ENCODE data around the gene PRUNE1. TPM values are rescaled to one million over a fixed set of nuclear protein-coding genes. Genes with fewer than 3 reads are reported as not detected.

Gene PRUNE1
- total and polyA plus RNA-seq, 2 experiments from 2014 or later = 21.6 to 26.5 TPM

DNA sequence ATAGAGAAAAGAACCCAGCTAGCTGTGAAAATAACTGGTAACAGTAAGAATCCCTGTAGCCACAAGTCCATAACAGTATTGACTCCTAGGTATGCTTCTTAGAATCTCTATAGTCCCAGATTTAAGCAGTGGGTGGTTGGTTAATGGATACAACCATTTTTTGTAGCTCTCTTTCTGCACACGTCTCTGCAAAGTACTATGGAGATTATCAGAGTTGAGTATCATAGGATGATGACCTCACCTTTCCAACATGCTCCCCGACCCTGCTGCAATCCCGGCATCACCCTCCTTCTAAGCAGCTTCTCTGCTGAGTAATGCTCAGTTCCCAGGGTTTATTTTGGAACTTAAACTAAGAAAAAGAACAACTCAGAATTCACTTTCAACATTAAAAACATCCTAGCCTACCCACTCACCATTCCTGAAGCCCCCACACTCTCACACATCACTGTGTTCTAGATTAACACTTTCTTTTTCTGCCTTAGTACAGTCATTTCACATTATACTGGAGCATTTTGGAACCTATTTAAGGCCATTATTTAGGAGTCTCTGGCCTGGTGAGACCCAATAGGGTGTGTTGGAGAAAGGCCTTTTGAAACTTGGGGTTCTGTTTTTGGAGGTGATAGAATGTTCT is 54.6 kb downstream of the PRUNE1 start:
- Histone ChIP-seq H4K20me1 (ENCODE audit: insufficient read depth, poor library complexity, severe bottlenecking) (no peaks in the 10 kb centered on the region), H3K27me3 (no peaks in the 10 kb centered on the region), H3K9me2 (replicated peaks; ENCODE audit: insufficient read depth) (no peaks in the 10 kb centered on the region), H3K36me3 (replicated peaks; ENCODE audit: insufficient read depth, low read depth) (no peaks in the 10 kb centered on the region), H2AFZ (no peak overlapping the region), H3K4me2 (peak overlapping the region; percentile 96), H3K27ac (peak overlapping the region; percentile 100), H3K4me3 (no peak overlapping the region), H3K79me2 (peaks cover 93% of the 10 kb centered on the region), H3K9me3 (ENCODE audit: low read depth) (no peaks in the 10 kb centered on the region), H3K4me1 (ENCODE audit: insufficient read depth) (peaks cover 16% of the 10 kb centered on the region)
- TF ChIP-seq, protein P1, sequence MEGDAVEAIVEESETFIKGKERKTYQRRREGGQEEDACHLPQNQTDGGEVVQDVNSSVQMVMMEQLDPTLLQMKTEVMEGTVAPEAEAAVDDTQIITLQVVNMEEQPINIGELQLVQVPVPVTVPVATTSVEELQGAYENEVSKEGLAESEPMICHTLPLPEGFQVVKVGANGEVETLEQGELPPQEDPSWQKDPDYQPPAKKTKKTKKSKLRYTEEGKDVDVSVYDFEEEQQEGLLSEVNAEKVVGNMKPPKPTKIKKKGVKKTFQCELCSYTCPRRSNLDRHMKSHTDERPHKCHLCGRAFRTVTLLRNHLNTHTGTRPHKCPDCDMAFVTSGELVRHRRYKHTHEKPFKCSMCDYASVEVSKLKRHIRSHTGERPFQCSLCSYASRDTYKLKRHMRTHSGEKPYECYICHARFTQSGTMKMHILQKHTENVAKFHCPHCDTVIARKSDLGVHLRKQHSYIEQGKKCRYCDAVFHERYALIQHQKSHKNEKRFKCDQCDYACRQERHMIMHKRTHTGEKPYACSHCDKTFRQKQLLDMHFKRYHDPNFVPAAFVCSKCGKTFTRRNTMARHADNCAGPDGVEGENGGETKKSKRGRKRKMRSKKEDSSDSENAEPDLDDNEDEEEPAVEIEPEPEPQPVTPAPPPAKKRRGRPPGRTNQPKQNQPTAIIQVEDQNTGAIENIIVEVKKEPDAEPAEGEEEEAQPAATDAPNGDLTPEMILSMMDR (IDR thresholded peaks at IDR 0.05; ENCODE audit: poor library complexity) = no peak
- TF ChIP-seq EZH2 (IDR thresholded peaks at IDR 0.05; ENCODE audit: borderline replicate concordance) (no peak), EZH2phosphoT487 (IDR thresholded peaks at IDR 0.05; ENCODE audit: low read depth, severe bottlenecking, unreplicated experiment) (no peak)
- WGBS (ENCODE audit: low lambda C conversion rate, missing lambda C conversion rate) = 22% methylated on average over 3 of the region's 3 CpGs
- peak; percentile 75 for DNase-seq (ENCODE audit: low spot score)

DNA sequence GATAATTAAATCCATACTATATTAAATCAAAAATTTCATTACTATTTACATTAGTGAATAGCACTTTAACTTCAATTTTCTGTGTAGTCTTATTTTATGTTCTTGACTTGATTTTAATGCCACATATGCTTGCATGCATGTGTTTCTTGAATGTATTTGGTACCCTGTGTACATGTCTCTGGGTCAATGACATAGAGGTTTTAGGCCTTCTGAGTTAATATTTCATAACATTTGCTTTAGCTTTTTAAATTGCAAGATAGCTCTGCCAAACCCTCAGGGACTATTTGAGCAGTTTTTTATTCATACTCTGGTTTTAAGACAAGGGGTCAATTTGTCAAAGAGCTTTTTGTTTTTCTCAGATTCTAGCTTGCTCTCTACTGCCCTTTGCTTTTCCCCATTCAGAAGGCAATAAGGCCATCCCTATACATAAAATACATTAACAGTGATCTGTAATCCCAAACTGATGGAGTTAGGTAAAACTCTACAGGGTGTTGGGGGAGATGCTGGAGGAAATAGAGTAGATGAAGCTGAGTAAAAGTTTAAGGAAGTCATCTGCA is 56.9 kb downstream of the PRUNE1 start:
- Histone ChIP-seq H3K4me1 (ENCODE audit: insufficient read depth) (peaks cover 19% of the 10 kb centered on the region), H3K9me3 (ENCODE audit: low read depth) (no peaks in the 10 kb centered on the region), H3K4me2 (no peak overlapping the region), H3K27me3 (no peaks in the 10 kb centered on the region), H2AFZ (no peak overlapping the region), H3K79me2 (peaks cover 93% of the 10 kb centered on the region), H3K36me3 (replicated peaks; ENCODE audit: insufficient read depth, low read depth) (no peaks in the 10 kb centered on the region), H3K27ac (no peak overlapping the region), H4K20me1 (ENCODE audit: insufficient read depth, poor library complexity, severe bottlenecking) (no peaks in the 10 kb centered on the region), H3K9me2 (replicated peaks; ENCODE audit: insufficient read depth) (no peaks in the 10 kb centered on the region), H3K4me3 (no peak overlapping the region)
- no peak for DNase-seq (ENCODE audit: low spot score)
- TF ChIP-seq EZH2 (IDR thresholded peaks at IDR 0.05; ENCODE audit: borderline replicate concordance) (no peak), EZH2phosphoT487 (IDR thresholded peaks at IDR 0.05; ENCODE audit: low read depth, severe bottlenecking, unreplicated experiment) (no peak)
- TF ChIP-seq, protein P1 (IDR thresholded peaks at IDR 0.05; ENCODE audit: poor library complexity) = no peak

DNA sequence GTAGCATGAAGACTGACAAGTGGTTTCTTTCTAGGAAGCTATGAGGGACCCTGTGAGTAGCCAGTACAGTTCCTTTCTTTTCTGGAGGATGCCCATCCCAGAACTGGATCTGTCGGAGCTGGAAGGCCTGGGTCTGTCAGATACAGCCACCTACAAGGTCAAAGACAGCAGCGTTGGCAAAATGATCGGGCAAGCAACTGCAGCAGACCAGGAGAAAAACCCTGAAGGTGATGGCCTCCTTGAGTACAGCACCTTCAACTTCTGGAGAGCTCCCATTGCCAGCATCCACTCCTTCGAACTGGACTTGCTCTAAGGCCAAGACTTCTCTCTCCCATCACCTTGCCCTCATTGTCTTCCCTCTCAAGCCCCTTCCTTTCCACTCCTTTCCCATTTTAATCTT is 58.9 kb downstream of the PRUNE1 start:
- WGBS (ENCODE audit: low lambda C conversion rate, missing lambda C conversion rate) = 96% methylated on average over 4 of the region's 4 CpGs
- H3K27me3 ChIP-seq = no peaks in the 10 kb centered on the region

More for the DNA sequence above, 58.9 kb downstream of the PRUNE1 start:
- Histone ChIP-seq H3K4me2 (no peak overlapping the region), H2AFZ (no peak overlapping the region), H3K9me2 (replicated peaks; ENCODE audit: insufficient read depth) (no peaks in the 10 kb centered on the region), H3K4me3 (no peak overlapping the region), H3K36me3 (replicated peaks; ENCODE audit: insufficient read depth, low read depth) (no peaks in the 10 kb centered on the region), H3K27ac (no peak overlapping the region), H3K4me1 (ENCODE audit: insufficient read depth) (peaks cover 20% of the 10 kb centered on the region), H3K9me3 (ENCODE audit: low read depth) (no peaks in the 10 kb centered on the region), H3K79me2 (peaks cover 81% of the 10 kb centered on the region), H4K20me1 (ENCODE audit: insufficient read depth, poor library complexity, severe bottlenecking) (no peaks in the 10 kb centered on the region)
- DNase-seq (ENCODE audit: low spot score) = no peak
- TF ChIP-seq, protein P1 (IDR thresholded peaks at IDR 0.05; ENCODE audit: poor library complexity) = no peak
- TF ChIP-seq EZH2 (IDR thresholded peaks at IDR 0.05; ENCODE audit: borderline replicate concordance) = no peak
- no peak for TF ChIP-seq EZH2phosphoT487 (IDR thresholded peaks at IDR 0.05; ENCODE audit: low read depth, severe bottlenecking, unreplicated experiment)
